ENCODE results near the gene CYP4F8. TPM values are rescaled to one million over a fixed set of nuclear protein-coding genes. Genes with fewer than 3 reads are reported as not detected.

The CYP4F8 gene
- total and polyA plus RNA-seq, 2 donors (not counting 1 experiment from before 2014, with no cell fraction given), result not detected

DNA sequence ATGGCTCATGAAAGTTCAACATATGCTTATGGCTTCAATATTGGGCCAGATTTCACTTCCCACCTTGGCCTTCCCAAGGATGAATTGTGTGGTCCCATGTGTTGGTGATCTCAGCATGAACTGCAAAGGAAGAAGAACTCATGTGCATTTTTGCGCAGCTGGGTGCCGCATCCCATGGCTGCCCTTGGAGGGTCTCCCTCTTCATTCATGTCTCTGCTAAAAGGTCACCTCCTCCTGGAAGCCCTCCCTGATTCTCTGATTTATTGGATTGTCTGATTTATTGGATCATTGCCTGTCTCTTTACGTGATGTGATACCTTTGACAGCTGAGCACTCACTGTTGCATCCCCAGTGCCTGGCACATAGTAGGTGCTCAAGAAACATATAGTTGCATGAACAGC is 1.7 kb upstream of the CYP4F8 start:
- no peaks in the 10 kb centered on the region for H3K9me3 Mint-ChIP-seq (ENCODE audit: insufficient read depth)
- H3K4me1 ChIP-seq (ENCODE audit: control insufficient read depth in 2 of 2, insufficient read depth in 2 of 2, low read length in 2 of 2), result no peaks in the 10 kb centered on the region
- H3K4me1 Mint-ChIP-seq, result no peaks in the 10 kb centered on the region
- H3K27me3 ChIP-seq (replicated peaks in 1 of 4; ENCODE audit: control extremely low read depth in 1 of 4, control insufficient read depth in 3 of 4, insufficient read depth in 4 of 4, low read length in 3 of 4), result peaks cover 0 to 2% (median 0%) of the 10 kb centered on the region in 4 experiments
- DNase-seq (no peak), ATAC-seq (ENCODE audit: low read depth) (no peak)
- WGBS (ENCODE audit: insufficient coverage), result 100% methylated on average over 1 of the region's 3 CpGs
- TF ChIP-seq CTCF (IDR thresholded peaks at IDR 0.05), result no peak
- no peak for TF ChIP-seq EZH2 (IDR thresholded peaks at IDR 0.05; ENCODE audit: borderline replicate concordance, insufficient read depth, low read depth, low read length, poor library complexity, severe bottlenecking)
- H3K79me2 ChIP-seq (ENCODE audit: control insufficient read depth, insufficient read depth, low read length), result no peaks in the 10 kb centered on the region
- intact Hi-C loops (cut with micrococcal nuclease), result no loop called here
- no peaks in the 10 kb centered on the region for H4K20me1 ChIP-seq (ENCODE audit: control insufficient read depth, insufficient read depth, low read length, poor library complexity, severe bottlenecking)
- H3K9ac ChIP-seq (ENCODE audit: low read length), result no peak overlapping the region
- no peak overlapping the region for H3K4me3 Mint-ChIP-seq
- H3K9me3 ChIP-seq (ENCODE audit: control extremely low read depth in 1 of 3, control insufficient read depth in 2 of 3, insufficient read depth in 1 of 3, low read length in 2 of 3), result no peaks in the 10 kb centered on the region
- no peaks in the 10 kb centered on the region for H3K36me3 ChIP-seq (replicated peaks in 1 of 2; ENCODE audit: control extremely low read depth in 1 of 2, control insufficient read depth in 1 of 2, extremely low read depth in 1 of 2, insufficient read depth in 2 of 2, low read length in 1 of 2)
- H3K4me3 ChIP-seq (ENCODE audit: control extremely low read depth in 1 of 5, extremely low read depth in 1 of 5, insufficient read depth in 1 of 5, low read depth in 2 of 5, low read length in 4 of 5), result no peak overlapping the region
- no peak overlapping the region for H2AFZ ChIP-seq (ENCODE audit: insufficient read depth, low read depth, low read length, poor library complexity, severe bottlenecking)
- CTCF ChIA-PET, result no interaction called here
- no peak overlapping the region for H3K4me2 ChIP-seq (replicated peaks; ENCODE audit: low read depth, low read length, poor library complexity, severe bottlenecking)
- peaks cover 24% of the 10 kb centered on the region for H3K27me3 Mint-ChIP-seq
- H3K27ac Mint-ChIP-seq, result no peak overlapping the region
- no peak overlapping the region for H3K27ac ChIP-seq (ENCODE audit: low read length in 2 of 2)
- POLR2A ChIA-PET, result no interaction called here

GRCh38 chr19:15615526-15615925 is 508 bp downstream of the CYP4F8 start:
- no peaks in the 10 kb centered on the region for H3K4me1 ChIP-seq (ENCODE audit: control insufficient read depth in 2 of 2, insufficient read depth in 2 of 2, low read length in 2 of 2)
- no peak overlapping the region for H3K27ac Mint-ChIP-seq
- DNase-seq, result no peak
- peaks cover 25% of the 10 kb centered on the region for H3K27me3 Mint-ChIP-seq
- no peak overlapping the region for H3K27ac ChIP-seq (ENCODE audit: low read length in 2 of 2)
- ChIA-PET POLR2A (no interaction called here), CTCF (interaction anchor here (0.8 kb wide), 1 partner anchor 14 kb away, joined by 3 read pairs; no protein-coding TSS in a partner anchor)
- no peaks in the 10 kb centered on the region for H3K36me3 ChIP-seq (replicated peaks in 1 of 2; ENCODE audit: control extremely low read depth in 1 of 2, control insufficient read depth in 1 of 2, extremely low read depth in 1 of 2, insufficient read depth in 2 of 2, low read length in 1 of 2)
- H2AFZ ChIP-seq (ENCODE audit: insufficient read depth, low read depth, low read length, poor library complexity, severe bottlenecking), result no peak overlapping the region
- H3K4me3 ChIP-seq (ENCODE audit: control extremely low read depth in 1 of 5, extremely low read depth in 1 of 5, insufficient read depth in 1 of 5, low read depth in 2 of 5, low read length in 4 of 5), result no peak overlapping the region
- intact Hi-C loops (cut with micrococcal nuclease), result no loop called here
- no peaks in the 10 kb centered on the region for H3K9me3 Mint-ChIP-seq (ENCODE audit: insufficient read depth)
- no peak overlapping the region for H3K4me2 ChIP-seq (replicated peaks; ENCODE audit: low read depth, low read length, poor library complexity, severe bottlenecking)
- H3K79me2 ChIP-seq (ENCODE audit: control insufficient read depth, insufficient read depth, low read length), result no peaks in the 10 kb centered on the region
- ATAC-seq (ENCODE audit: low read depth), result no peak
- H3K9me3 ChIP-seq (ENCODE audit: control extremely low read depth in 1 of 3, control insufficient read depth in 2 of 3, insufficient read depth in 1 of 3, low read length in 2 of 3), result peaks cover 0 to 3% (median 0%) of the 10 kb centered on the region in 3 donors
- H3K27me3 ChIP-seq (replicated peaks in 1 of 4; ENCODE audit: control extremely low read depth in 1 of 4, control insufficient read depth in 3 of 4, insufficient read depth in 4 of 4, low read length in 3 of 4), result peaks cover 0 to 5% (median 0%) of the 10 kb centered on the region in 4 experiments
- no peaks in the 10 kb centered on the region for H3K4me1 Mint-ChIP-seq
- 83% methylated on average over 12 of the region's 14 CpGs for WGBS (ENCODE audit: insufficient coverage)
- H3K4me3 Mint-ChIP-seq, result no peak overlapping the region
- no peak overlapping the region for H3K9ac ChIP-seq (ENCODE audit: low read length)
- no peaks in the 10 kb centered on the region for H4K20me1 ChIP-seq (ENCODE audit: control insufficient read depth, insufficient read depth, low read length, poor library complexity, severe bottlenecking)
- TF ChIP-seq EZH2 (IDR thresholded peaks at IDR 0.05; ENCODE audit: borderline replicate concordance, insufficient read depth, low read depth, low read length, poor library complexity, severe bottlenecking) (no peak), CTCF (IDR thresholded peaks at IDR 0.05) (no peak)

Measured in B cell (primary cell).